Measurements from ENCODE around the gene SHOX.

- TF ChIP-seq GATA2 (IDR thresholded peaks at IDR 0.05; ENCODE audit: low read depth, low read length) (no peak), GATA3 (IDR thresholded peaks at IDR 0.05; ENCODE audit: low read depth, low read length) (no peak)
These were observed 5.4 kb upstream of the SHOX start for GRCh38 chrX:625137-625691.
